Endodermal cell (in vitro differentiated cells): ENCODE results near the gene AMACR. TPM values are rescaled to one million over a fixed set of nuclear protein-coding genes. Genes with fewer than 3 reads are reported as not detected.

Experiments used
- DNase-seq: peaks from one replicate; pipeline ENCODE4 v3.0.0-alpha.2; 2017
- H3K27ac ChIP-seq: 2 replicates; pipeline ENCODE4 v1.5.1; 2013; ENCODE audit warnings: mild to moderate bottlenecking, low read depth, low read length, moderate library complexity
- H3K27me3 ChIP-seq: 2 replicates; pipeline ENCODE4 v1.6.1; 2013; ENCODE audit warnings: mild to moderate bottlenecking, low read length, moderate library complexity; ENCODE audit not compliant: insufficient read depth, control insufficient read depth, poor library complexity, severe bottlenecking
- H3K36me3 ChIP-seq: 2 replicates; pipeline ENCODE4 v1.7.0; 2013; ENCODE audit warnings: mild to moderate bottlenecking, low read length, moderate library complexity; ENCODE audit not compliant: control insufficient read depth, insufficient read depth
- H3K4me1 ChIP-seq: one replicate; pipeline ENCODE4 v1.7.0; 2013; ENCODE audit warnings: low read length; ENCODE audit not compliant: control insufficient read depth, insufficient read depth
- H3K4me3 ChIP-seq: 2 replicates; pipeline ENCODE4 v1.5.1; 2013; ENCODE audit warnings: mild to moderate bottlenecking, low read length, moderate library complexity
- H3K9ac ChIP-seq: 2 replicates; pipeline ENCODE4 v1.6.1; 2013; ENCODE audit warnings: mild to moderate bottlenecking, low read length, moderate library complexity; ENCODE audit not compliant: poor library complexity, severe bottlenecking; ENCODE audit errors: extremely low read depth
- H3K9me3 ChIP-seq: 2 replicates; pipeline ENCODE4 v1.6.1; 2013; ENCODE audit warnings: mild to moderate bottlenecking, low read length, moderate library complexity; ENCODE audit not compliant: control insufficient read depth
- H3K27ac Mint-ChIP-seq: 2 replicates; pipeline ENCODE4 v1.8.0; 2020; ENCODE audit warnings: mixed read lengths
- H3K27me3 Mint-ChIP-seq: 2 replicates; pipeline ENCODE4 v1.8.0; 2021; ENCODE audit warnings: mild to moderate bottlenecking, mixed read lengths; ENCODE audit not compliant: insufficient read depth
- H3K36me3 Mint-ChIP-seq: 2 replicates; pipeline ENCODE4 v1.8.0; 2020; ENCODE audit warnings: low read depth, mixed read lengths
- H3K4me1 Mint-ChIP-seq: 2 replicates; pipeline ENCODE4 v1.8.0; 2020; ENCODE audit warnings: mixed read lengths
- H3K4me3 Mint-ChIP-seq: 2 replicates; pipeline ENCODE4 v1.8.0; 2020; ENCODE audit warnings: mild to moderate bottlenecking, moderate library complexity, mixed read lengths
- H3K9me3 Mint-ChIP-seq: 2 replicates; pipeline ENCODE4 v1.8.0; 2020; ENCODE audit warnings: mild to moderate bottlenecking, mixed read lengths
- CTCF ChIP-seq: fragments of 200-600 bp; sonication (generic); conservative IDR thresholded peaks from 2 replicates; pipeline ENCODE4 v1.5.0; 2021; ENCODE audit warnings: antibody characterized with exemption, mild to moderate bottlenecking
- WGBS, 2 experiments: methylation state at CpG; one replicate each; pipeline versions ENCODE4 v1.1.5 to v1.1.7; 2013; ENCODE audit warnings: missing lambda C conversion rate in 2 of 2, mixed read lengths in 1 of 2; ENCODE audit not compliant: insufficient coverage in 1 of 2, insufficient read length in 1 of 2; 5-methylcytosine and 5-hydroxymethylcytosine counted together
- total RNA-seq, 2 donors: library from RNA; stranded (reverse); fragmentation: NEBNext Ultra II Directional in 1 of 2; extraction: Animal tissue kit (Norgen Biotek cat#: 25700) in 1 of 2; gene quantifications; 2 replicates in 1 of 2; 3 replicates in 1 of 2; pipeline ENCODE4 v1.2.1, GENCODE V29; 2021

AMACR gene
- total RNA-seq, 2 donors from 2014 or later, result 12.4 to 16.8 TPM

GRCh38 chr5:33978306-33978705 lies 29.5 kb downstream of the AMACR start:
- no peaks in the 10 kb centered on the region for H3K9me3 Mint-ChIP-seq
- no peaks in the 10 kb centered on the region for H3K4me1 ChIP-seq
- H3K9me3 ChIP-seq, result no peaks in the 10 kb centered on the region
- DNase-seq, result no peak
- peaks cover 11% of the 10 kb centered on the region for H3K4me1 Mint-ChIP-seq
- no peaks in the 10 kb centered on the region for H3K27me3 ChIP-seq
- H3K27ac ChIP-seq, result no peak overlapping the region
- no peak overlapping the region for H3K4me3 ChIP-seq
- no peaks in the 10 kb centered on the region for H3K36me3 ChIP-seq
- H3K27me3 Mint-ChIP-seq, result no peaks in the 10 kb centered on the region
- no peak overlapping the region for H3K4me3 Mint-ChIP-seq
- no peak overlapping the region for H3K9ac ChIP-seq
- H3K27ac Mint-ChIP-seq, result no peak overlapping the region
- TF ChIP-seq CTCF, result no peak
- H3K36me3 Mint-ChIP-seq, result no peaks in the 10 kb centered on the region
- WGBS, 2 experiments, result 67 to 81% methylated on average over 1 of the region's 1 CpG

GRCh38 chr5:33976307-33976706 lies 31.5 kb downstream of the AMACR start:
- Histone ChIP-seq H3K9ac (no peak overlapping the region), H3K36me3 (no peaks in the 10 kb centered on the region), H3K27ac (no peak overlapping the region), H3K27me3 (no peaks in the 10 kb centered on the region), H3K4me1 (no peaks in the 10 kb centered on the region), H3K9me3 (no peaks in the 10 kb centered on the region), H3K4me3 (no peak overlapping the region)
- H3K4me3 Mint-ChIP-seq, result no peak overlapping the region
- no peaks in the 10 kb centered on the region for H3K9me3 Mint-ChIP-seq
- no peak for TF ChIP-seq CTCF
- DNase-seq, result no peak
- H3K36me3 Mint-ChIP-seq, result no peaks in the 10 kb centered on the region
- 80% methylated on average over 1 of the region's 1 CpG; no CpG with 5 or more reads in 1 of the 2 experiments for WGBS, 2 experiments
- no peaks in the 10 kb centered on the region for H3K27me3 Mint-ChIP-seq
- H3K4me1 Mint-ChIP-seq, result peaks cover 11% of the 10 kb centered on the region
- no peak overlapping the region for H3K27ac Mint-ChIP-seq

- Histone ChIP-seq H3K36me3 (no peaks in the 10 kb centered on the region), H3K27me3 (no peaks in the 10 kb centered on the region), H3K27ac (no peak overlapping the region), H3K4me3 (no peak overlapping the region), H3K9me3 (no peaks in the 10 kb centered on the region), H3K9ac (no peak overlapping the region), H3K4me1 (no peaks in the 10 kb centered on the region)
- no peaks in the 10 kb centered on the region for H3K36me3 Mint-ChIP-seq
- 56 to 79% methylated on average over 1 to 5 of the region's 5 CpGs for WGBS, 2 experiments
- H3K4me1 Mint-ChIP-seq, result peaks cover 11% of the 10 kb centered on the region
- H3K27me3 Mint-ChIP-seq, result no peaks in the 10 kb centered on the region
- DNase-seq, result no peak
- TF ChIP-seq CTCF, result no peak
- H3K4me3 Mint-ChIP-seq, result no peak overlapping the region
- no peaks in the 10 kb centered on the region for H3K9me3 Mint-ChIP-seq
- no peak overlapping the region for H3K27ac Mint-ChIP-seq
Measured at GRCh38 chr5:33975852-33976251, 32.0 kb downstream of the AMACR start.
